Measurements from ENCODE around the gene ORAI2. TPM values are rescaled to one million over a fixed set of nuclear protein-coding genes. Genes with fewer than 3 reads are reported as not detected.
A peak's percentile ranks its signal among the peaks of the same experiment; 100 is the strongest.
"Not testable (repeated sequence)": the region's sequence is repeated elsewhere in the genome, so short reads cannot be mapped to it uniquely, and the experiment has no call there.

Gene ORAI2
- total RNA-seq, 1 donor from 2014 or later = 19.2 TPM

- FAIRE-seq (no peak), DNase-seq (ENCODE audit: low spot score in 2 of 2) (no peak)
Measured at GRCh38 chr7:102444961-102445673, 11.7 kb downstream of the ORAI2 start.

- no peak for DNase-seq (ENCODE audit: low spot score in 2 of 2)
- FAIRE-seq = no peak
Measured at GRCh38 chr7:102445674-102446071, 12.3 kb downstream of the ORAI2 start.

GRCh38 chr7:102446387-102447156 lies 13.2 kb downstream of the ORAI2 start:
- DNase-seq (ENCODE audit: low spot score in 2 of 2) (no peak), FAIRE-seq (no peak)

GRCh38 chr7:102447311-102447710 lies 13.9 kb downstream of the ORAI2 start:
- DNase-seq (ENCODE audit: low spot score in 2 of 2) = no peak
- no peak for FAIRE-seq

- FAIRE-seq = no peak
- DNase-seq (ENCODE audit: low spot score in 2 of 2) = no peak
Measured at GRCh38 chr7:102449136-102449535, 15.8 kb downstream of the ORAI2 start.

GRCh38 chr7:102450242-102450641 lies 16.9 kb downstream of the ORAI2 start:
- DNase-seq (ENCODE audit: low spot score in 2 of 2) (peak in 1 of 2 donors; percentile 58), FAIRE-seq (no peak)

- no peak for FAIRE-seq
- DNase-seq (ENCODE audit: low spot score in 2 of 2) = no peak
Measured at GRCh38 chr7:102451371-102452054, 18.1 kb downstream of the ORAI2 start.

- no peak for FAIRE-seq
- DNase-seq (ENCODE audit: low spot score in 2 of 2) = no peak
Measured at GRCh38 chr7:102452451-102452850, 19.1 kb downstream of the ORAI2 start.

GRCh38 chr7:102453319-102453718 lies 19.9 kb downstream of the ORAI2 start:
- FAIRE-seq = no peak
- no peak for DNase-seq (ENCODE audit: low spot score in 2 of 2)

- no peak for FAIRE-seq
Measured at GRCh38 chr7:102454468-102454867, 21.1 kb downstream of the ORAI2 start.

GRCh38 chr7:102454932-102455331 lies 21.6 kb downstream of the ORAI2 start:
- FAIRE-seq; DNase-seq (ENCODE audit: low spot score in 2 of 2): not testable (repeated sequence)

More at GRCh38 chr7:102454468-102454867, 21.1 kb downstream of the ORAI2 start:
- DNase-seq (ENCODE audit: low spot score in 2 of 2) = no peak

- DNase-seq (ENCODE audit: low spot score in 2 of 2) = no peak
- no peak for FAIRE-seq
Measured at GRCh38 chr7:102455596-102455995, 22.2 kb downstream of the ORAI2 start.

GRCh38 chr7:102456327-102456726 lies 23.0 kb downstream of the ORAI2 start:
- FAIRE-seq = no peak

GRCh38 chr7:102457352-102457924 lies 24.1 kb downstream of the ORAI2 start:
- no peak for DNase-seq (ENCODE audit: low spot score in 2 of 2)
- no peak for FAIRE-seq

More at GRCh38 chr7:102456327-102456726, 23.0 kb downstream of the ORAI2 start:
- no peak for DNase-seq (ENCODE audit: low spot score in 2 of 2)

- no peak for FAIRE-seq
- DNase-seq (ENCODE audit: low spot score in 2 of 2) = no peak
Measured at GRCh38 chr7:102459221-102459844, 26.0 kb downstream of the ORAI2 start.

GRCh38 chr7:102460467-102460866 lies 27.1 kb downstream of the ORAI2 start:
- no peak for DNase-seq (ENCODE audit: low spot score in 2 of 2)
- no peak for FAIRE-seq

- FAIRE-seq (no peak), DNase-seq (ENCODE audit: low spot score in 2 of 2) (no peak)
Measured at GRCh38 chr7:102463841-102464576, 30.6 kb downstream of the ORAI2 start.

GRCh38 chr7:102464577-102465280 lies 31.4 kb downstream of the ORAI2 start, which contains the start of the genes ALKBH4 and LRWD1:
Gene ALKBH4 (minus strand): TSS chr7:102464863. CDS start chr7:102464836, 27 bp downstream.
Gene LRWD1 (plus strand): TSS chr7:102464984. CDS start chr7:102465081, 97 bp downstream.
- FAIRE-seq = no peak
- DNase-seq (ENCODE audit: low spot score in 2 of 2) = peak; percentile 100

GRCh38 chr7:102466097-102466496 lies 32.7 kb downstream of the ORAI2 start:
- no peak for DNase-seq (ENCODE audit: low spot score in 2 of 2)
- no peak for FAIRE-seq

Data from frontal cortex (tissue), 4 donors.